ENCODE data around the gene ABHD2.
"Not testable (repeated sequence)": the region's sequence is repeated elsewhere in the genome, so short reads cannot be mapped to it uniquely, and the experiment has no call there.

Gene ABHD2

DNA sequence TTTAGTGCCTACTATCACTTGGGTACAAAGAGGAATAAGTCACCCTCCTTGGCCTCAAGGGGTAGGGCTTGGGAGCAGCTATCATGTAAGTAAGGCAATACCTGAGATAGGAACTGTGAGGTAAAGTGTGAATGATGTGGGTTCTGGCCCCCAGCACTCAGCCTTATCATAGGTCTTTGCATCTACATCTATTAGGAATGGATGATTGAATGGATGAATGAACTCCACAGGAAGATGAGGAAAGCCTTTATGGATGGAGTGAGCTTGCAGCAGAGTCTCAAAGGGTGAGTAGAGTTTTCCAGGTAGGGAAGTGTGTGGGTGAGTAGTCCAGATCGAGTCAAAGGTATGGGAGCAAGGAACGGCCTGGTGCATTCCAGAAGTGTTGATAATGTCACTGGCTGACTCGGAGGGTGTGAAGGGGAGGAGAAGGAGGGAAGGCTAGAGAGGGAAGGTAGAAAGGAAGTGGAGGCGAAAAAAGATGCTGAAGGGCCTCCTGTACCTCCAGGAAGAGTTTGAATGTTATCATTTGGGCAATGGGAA lies 13.1 kb upstream of the ABHD2 start:
- no peak for DNase-seq (ENCODE audit: low read depth)

DNA sequence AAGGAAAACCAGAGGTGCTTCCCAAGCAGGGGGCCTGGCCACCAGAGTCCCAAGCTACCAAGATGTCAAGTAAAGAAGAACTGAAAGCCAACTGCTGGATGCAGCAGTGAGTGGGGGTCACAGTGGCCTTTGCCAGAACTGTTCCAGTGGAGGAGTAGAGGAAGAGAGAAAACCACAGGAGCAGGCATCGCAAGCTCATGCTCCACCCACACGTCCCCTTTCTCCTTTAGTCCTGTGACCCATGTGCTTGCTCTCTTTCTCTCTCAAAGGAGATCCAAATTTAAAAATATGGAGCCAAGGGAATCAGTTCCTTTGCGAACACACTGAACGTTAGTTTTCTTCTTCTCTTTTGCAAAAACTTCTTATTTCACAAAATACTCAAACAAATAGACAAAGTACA lies 12.4 kb upstream of the ABHD2 start:
- DNase-seq (ENCODE audit: low read depth) = no peak

DNA sequence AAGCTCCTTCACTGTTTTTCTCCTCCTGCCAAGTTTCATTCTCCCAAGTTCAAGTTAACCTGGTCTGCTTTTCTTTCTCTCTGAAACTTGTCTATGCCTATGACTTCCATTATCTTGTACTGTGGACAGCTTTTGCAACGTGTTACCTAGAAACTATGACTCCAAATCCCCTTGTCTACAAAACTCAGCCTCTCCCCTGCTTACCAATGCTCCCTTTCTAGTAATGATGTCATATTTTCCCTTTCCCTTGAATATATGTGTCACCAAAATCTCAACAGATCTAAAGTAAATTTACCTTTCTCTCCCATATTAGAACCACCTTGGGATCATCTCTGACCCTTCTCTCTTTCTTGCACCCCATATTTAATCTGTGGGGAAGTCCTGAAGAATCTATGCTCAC lies 10.5 kb upstream of the ABHD2 start:
- no peak for DNase-seq (ENCODE audit: low read depth)

DNA sequence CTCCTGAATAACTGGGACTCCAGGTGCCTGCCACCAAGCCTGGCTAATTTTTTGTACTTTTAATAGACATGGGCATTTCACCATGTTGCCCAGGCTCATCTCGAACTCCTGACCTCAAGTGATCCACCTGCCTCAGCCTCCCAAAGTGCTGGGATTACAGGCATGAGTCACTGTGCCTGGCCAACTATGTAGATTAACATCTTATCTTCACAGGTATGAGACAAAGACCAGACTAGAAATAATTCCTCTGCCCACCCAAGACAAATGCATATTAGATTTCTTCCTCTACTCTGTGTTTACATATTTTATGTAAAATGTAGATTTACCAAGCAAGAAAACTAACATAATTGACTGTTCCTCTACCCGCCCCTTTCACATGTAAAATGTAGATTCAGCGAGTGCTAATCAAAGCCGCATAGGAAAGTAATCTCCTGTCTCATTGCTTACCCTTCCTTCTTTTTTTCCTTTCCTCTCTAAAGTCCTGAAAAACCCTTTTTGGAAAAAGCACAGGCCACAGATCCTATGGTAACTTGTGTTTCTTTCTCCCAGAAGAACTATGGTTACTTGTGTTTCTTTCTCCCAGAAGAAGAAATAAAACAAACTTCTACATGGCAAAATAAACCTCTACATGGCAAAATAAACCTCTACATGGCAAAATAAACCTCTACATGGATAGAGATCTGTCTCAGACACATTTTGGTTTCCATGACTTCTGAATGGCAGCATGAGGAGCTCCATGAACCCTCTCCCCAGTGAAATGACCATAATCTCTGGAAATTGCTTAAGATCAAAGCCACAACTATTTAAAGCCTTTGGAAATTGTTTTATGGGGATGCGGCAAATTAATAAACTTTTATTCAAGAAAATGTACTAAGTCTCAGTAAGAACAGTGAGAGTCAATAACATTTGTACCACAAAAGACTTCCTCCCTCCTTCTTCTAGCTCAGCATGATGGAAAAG lies 9.1 kb upstream of the ABHD2 start:
- DNase-seq (ENCODE audit: low read depth) = no peak

DNA sequence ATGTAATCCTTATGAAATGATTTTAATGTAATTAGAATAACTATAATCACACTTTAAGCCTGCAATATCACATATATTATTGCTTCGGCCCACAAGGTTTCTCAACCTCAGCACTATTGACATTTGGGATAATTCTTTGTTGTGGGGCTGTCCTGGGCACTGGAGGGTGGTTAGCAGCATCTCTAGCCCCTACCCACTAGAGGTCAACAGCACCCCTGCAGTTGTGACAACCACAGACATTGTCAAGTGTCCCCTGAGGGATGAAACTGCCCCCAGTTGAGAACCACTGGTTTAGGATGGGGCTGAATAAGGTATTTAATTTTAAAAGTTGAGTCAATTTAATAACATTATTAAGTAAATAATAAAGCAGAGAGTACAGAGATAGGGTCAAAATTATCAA lies 6.4 kb upstream of the ABHD2 start:
- no peak for DNase-seq (ENCODE audit: low read depth)

DNA sequence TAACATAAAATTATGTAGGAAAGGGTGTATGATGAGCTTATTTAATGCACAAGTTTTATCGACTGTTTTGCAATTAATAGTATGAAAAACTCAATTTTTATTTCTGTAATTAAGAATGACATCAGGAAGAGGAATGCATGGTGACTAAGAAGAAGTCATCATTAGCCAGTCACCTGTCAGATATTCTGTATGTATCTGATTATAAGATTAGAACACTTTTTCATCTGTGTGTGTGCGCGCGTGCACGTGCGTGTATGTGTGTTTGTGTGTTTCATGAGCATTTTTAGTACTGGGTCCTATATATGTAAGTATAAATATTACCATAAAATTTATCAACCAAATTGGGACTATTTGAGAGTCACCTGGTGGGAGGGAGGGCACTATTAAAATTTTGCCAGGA lies 5.0 kb upstream of the ABHD2 start:
- DNase-seq (ENCODE audit: low read depth) = no peak

DNA sequence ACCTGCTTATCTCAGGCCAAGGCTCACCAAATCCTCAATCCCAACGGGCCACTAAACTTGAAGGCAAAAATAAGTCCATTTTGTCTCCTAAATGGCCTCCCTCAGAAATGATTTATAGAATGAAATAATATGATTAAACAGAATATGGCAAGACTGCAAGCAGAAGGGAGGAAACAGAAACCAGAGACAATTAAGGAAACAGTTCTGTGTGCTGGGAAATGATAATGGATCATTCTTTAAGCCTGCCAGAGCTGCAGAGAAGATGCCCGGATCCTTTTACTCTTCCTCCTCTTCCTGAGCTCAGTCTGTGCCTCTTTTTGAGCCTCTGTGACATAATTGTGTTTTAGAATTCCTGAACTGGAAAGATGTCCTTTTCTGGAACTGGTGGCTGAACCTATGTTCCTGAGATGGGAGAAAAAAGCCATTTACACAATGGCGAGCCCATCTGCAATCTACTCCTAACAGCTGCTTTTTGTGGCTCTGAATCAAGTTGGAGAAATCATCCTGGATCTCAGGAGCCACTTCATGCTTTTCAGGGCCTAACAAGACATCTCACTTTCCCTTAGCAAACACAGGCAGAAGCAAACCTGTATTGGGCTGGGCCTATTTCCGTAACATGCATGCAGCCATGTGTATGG lies 2.8 kb upstream of the ABHD2 start:
- no peak for DNase-seq (ENCODE audit: low read depth)

DNA sequence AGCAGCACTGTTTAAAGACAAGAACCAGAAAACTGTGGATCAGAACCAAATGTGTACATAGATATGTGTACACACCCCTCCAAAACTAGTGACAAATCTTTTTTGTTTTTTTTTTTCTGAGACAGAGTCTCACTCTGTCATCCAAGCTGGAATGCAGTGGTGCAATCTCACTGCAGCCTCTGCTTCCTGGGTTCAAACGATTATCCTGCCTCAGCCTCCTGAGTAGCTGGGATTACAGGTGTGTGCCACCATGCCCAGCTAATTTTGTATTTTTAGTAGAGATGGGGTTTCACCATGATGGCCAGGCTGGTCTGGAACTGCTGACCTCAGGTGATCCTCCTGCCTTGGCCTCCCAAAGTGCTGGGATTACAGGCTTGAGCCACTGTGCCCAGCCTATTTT lies 2.3 kb upstream of the ABHD2 start:
- DNase-seq (ENCODE audit: low read depth) = not testable (repeated sequence)

DNA sequence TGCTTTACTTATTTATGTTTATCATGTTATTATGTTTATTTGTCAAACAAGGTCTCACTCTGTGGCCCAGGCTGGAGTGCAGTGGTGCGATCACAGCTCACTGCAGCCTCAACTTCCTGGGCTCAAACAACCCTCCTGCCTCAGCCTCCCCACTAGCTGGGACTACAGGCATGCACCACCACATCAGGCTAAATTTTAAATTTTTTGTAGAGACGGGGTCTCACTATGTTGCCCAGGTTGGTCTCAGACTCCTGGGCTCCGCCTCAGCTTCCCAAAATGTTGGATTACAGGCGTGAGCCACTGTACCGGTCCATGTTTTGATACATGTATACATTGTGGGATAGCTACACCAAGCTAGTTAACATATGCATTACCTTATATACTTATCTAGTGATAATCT lies 1.9 kb upstream of the ABHD2 start:
- DNase-seq (ENCODE audit: low read depth) = not testable (repeated sequence)

DNA sequence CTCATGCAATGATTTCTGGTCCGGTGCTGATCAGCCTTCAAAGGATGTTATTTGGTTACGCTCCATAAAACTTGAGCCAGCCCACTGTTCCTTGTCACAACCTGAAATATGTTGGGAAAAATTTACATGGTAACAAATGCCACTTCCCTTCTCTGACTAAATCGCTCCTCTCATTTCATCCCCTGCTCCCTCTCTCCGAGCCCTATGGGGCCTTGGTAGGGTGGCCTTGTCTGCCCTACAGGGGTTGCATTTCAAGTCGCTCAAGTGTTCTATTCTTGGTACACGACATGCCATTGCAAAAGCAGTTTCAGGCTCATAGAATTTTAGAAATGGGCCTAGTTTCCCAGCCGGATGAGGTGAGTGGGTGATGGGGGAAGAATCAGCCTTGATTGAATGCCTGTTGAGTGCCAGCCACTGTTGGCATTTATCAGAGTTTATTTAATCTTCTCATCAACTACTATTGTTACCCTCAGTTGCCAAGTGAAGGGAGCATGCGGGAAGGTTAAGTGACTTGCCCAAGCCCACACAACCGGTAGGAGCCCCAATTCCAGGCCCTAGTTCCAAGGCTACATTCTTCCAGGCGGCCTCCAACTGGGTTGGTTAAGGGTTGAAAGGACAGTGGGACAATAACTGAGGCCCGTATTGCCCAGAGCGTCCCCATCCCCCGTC lies 961 bp upstream of the ABHD2 start:
- no peak for DNase-seq (ENCODE audit: low read depth)

DNA sequence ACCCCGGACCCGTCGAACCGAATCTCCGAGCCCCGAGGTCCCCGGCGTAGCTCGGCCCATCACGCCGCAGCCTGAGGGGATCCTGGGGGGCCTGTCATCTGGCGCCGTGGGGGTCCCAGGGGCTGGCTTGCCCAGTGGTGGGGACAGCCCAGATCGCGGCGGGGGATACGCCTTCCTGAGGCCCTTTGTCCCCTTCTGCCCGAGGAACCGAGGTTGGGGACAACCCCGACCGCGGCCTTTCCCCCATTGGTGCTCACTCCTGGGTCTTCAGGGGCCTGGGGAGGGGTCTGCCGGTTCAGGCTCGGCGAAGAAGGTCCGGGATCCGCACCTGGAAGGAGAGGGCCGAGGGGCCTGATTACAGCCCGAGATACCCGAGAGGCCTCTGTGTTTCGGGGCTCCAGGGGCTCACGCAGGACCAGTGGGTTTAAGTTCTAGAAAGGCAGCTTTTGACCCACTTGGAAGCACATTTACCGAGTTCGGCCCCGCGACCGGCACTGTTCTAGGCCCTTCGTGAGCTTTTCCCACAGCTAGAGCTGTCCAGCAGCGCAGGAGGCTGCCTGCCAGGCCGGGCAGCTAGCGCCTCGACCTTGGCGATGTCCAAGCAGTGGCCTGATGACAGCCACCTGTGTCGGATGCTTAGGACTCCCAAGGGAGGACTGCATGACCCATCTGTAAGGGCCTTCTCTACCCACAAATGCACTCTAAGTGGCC lies 504 bp downstream of the ABHD2 start:
- DNase-seq (ENCODE audit: low read depth) = no peak

DNA sequence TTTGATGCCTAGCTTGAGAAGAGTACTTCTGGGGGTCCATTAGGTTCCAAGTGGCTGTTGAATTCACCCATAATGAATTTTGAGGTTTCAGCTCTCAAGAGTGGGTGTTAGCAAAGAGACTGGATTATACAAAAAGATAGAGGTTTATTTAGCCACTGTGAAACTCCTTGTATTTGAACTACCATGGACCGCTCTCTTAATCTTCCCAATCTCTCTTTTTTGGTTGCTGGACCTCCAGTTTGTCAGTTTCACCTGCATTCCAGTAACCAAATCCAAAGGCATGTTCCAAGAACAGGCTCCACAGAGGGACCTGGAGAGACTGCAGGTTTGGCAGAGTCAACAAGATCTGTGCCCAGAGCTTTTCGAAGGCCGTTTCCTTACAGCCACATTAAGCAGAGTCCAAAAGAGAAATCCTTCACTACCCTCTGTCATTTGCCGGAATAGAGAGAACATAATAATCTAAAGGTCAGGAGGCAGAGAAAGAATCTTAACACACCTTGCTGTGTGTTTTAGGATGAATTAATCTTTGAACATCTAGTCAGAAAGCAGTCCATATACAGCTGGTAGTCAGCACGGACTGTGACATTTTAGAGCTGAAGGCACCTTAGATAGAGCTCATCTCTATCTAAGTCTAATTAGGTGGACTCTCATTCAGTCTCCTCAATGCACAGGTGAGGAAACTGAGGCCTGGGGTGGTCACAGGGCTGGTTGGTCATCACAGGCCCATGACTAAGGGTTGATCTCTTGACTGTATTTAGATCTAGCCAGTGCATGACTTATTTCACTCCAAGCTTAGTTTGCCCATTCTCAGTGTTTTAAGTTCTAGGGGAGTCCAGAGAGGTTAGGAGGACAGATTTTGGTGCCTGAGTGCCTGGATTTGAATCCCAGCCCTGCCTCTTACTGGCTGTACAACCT lies 1.3 kb downstream of the ABHD2 start:
- no peak for DNase-seq (ENCODE audit: low read depth)

DNA sequence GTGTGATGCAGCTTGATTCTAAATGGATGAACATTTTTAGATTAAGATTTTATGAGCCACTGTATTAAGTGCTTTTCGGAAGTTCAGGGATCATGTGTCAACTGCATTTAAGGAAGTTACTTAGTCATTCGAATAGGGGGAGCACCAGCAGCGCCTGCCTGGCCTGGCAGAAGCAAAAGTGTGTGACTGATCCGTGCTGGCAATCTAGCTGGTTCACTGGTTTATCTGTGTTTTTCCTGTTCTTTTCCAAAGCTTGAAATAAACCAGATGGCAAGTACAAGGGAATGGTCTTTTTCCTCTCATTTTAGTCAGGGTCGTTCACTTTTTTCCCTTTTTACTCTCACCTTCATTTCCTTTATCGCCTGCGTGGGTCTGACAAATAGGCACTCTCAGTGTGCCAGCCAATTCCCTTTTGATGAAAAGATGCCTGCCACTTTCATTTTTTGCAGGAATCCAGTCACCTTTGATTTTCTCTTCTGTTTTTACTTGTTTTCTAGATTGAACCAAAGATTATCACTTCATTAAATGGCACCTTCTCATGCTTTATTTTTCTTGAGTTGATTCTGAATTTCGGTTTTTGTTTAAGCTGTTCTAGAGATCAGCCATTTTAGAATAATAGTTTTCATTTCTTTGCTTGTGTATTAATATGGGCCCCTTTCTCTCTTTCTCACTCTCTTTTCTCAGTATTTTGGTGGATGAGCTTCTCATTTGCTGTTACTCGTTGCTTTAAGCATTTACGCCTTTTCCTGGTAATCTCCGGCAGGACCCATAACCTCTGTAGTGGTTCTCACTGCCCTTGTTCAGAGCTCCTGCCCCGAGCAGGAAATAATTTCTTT lies 2.8 kb downstream of the ABHD2 start:
- DNase-seq (ENCODE audit: low read depth) = no peak

DNA sequence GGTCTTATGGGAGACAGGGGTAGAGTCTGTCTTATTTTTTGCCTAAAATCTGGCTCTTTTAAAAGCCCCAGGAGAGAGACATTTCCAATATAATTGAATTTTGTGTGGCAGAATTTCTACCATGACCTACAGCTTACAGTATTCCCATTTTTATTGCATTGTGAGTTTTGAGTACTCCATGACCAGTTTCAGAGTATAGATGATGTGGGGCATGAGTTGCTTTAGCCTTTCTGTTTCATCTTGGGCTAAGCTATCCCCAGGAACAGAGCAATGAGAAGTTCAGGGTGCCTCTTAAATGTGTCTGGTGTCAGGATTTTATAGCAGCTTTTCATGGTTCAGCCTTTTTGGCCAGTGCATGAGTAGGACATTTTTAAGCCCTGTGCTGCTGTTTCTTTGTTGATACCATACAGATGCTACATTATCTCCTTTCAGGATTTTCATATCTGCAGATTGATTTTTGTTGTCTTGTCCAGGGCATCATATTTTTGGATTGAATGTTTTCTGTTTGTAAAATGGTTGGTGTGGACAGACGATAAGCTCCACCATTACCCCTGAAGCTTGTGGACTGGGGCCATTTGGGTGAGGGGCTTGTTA lies 3.5 kb downstream of the ABHD2 start:
- DNase-seq (ENCODE audit: low read depth) = no peak

DNA sequence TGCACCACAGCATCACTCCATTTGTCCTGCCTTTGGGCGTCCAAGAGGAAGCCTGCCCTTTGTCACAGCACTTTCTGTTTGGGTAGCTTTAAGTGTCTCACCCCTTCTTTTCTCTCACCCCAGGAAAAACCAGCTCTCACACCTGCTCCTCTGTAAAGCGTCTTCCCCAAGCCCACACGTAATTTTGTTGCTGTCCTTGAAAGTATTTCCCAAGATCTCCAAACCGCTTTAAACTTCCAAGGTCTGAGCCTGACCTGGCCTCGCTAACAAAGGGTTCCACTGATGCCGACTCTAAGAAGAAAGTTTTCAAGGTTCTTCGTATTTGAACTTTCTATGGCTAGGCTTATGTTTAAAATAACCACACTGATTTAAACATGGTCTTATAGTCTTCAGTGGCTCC lies 5.3 kb downstream of the ABHD2 start:
- DNase-seq (ENCODE audit: low read depth) = no peak

DNA sequence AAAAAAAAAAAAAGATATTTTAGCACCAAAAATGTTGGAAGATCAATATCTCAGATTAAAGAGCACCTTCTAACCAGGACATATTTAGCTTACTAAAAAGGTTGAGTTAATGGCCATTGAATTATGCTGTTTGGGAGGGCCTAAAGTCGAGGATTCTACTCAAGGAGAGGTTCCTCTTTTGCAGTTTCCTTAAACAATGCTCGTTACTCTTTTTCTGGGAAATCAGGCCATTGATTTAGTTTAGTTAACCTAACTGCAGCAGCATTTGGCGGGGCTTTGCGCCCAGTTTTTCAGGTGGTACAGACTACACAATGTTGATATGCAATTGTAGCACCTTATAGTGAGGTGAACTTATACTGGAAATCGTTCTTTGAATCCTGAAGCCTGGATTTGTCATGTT lies 6.8 kb downstream of the ABHD2 start:
- no peak for DNase-seq (ENCODE audit: low read depth)

DNA sequence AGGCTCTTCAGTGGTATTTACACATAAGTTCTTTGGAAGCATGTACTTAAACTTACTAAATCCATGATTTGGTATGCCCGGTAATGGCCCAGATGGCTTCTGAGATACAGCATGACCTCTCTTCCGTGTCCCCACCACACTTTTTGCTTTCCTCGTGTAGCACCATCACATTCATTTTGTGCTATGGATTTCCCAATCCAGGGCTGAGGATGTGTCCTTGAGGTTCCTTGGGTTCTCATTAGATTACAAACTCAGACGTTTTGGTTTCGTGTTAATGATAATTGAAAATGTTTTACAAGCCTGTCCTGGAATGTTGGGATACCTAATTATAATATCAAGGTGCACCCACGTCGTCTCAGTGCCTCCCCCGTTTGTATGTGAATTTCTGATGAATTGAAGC lies 7.3 kb downstream of the ABHD2 start:
- no peak for DNase-seq (ENCODE audit: low read depth)

DNA sequence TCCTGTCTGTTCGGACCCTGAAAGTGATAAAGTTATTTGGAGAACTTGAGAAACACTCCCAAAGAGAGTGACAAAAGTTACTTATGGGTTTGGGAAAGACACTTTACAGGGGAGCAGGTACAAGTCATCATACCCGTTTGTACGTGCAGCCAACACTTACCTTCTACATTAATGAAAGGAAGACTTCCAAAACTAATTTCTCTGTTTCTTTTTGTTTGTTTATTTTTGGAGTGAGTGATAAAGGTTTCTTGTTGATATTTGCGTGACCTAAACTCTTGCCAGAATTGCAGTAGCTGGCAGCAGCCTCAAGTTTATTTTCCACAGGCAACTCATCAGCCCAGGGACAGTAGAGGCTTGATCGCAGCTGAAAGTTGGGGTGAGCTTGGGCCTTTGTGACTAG lies 8.4 kb downstream of the ABHD2 start:
- DNase-seq (ENCODE audit: low read depth) = no peak

DNA sequence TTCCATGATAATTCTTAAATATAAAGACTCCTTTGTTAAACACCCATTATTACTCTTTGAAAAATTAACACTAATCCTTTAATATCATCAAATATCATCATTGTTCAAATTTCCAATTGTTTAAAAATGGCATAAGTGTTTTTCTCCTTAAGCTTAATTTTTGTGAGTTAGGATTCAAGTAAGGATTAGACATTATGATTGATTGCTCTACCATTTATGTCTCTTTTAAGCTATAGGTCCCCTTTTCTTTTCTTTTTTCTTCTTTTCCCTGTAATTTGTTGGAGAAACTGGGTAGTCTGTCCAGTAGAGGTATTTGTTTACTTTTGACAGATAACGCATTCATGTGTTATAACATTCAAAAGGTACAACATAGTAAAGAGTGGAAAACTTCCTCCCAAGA lies 9.1 kb downstream of the ABHD2 start:
- DNase-seq (ENCODE audit: low read depth) = no peak

DNA sequence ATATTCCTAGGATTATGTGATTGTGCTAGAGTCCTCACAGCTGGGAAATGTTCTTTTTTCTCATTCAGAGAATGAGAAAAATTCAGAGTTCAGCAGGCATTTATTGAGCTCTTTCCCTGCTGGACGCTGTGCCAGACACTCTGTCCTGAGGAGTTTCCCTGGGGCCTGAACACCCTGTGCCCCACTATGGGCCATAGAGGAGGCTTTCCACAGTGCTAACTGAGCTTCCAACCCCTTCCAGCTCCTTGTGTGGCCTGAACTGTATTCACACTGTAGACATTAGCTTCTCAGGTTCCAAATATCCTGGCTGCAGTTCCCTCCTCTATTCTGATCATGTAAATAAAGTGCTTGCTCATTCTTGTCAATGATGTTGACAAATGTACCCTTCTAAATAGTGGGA lies 10.0 kb downstream of the ABHD2 start:
- no peak for DNase-seq (ENCODE audit: low read depth)
